Activated CD4-positive, alpha-beta T cell treated with anti-CD3 and anti-CD28 coated beads, Interleukin-2, amount 10 ng/mL, durations not matched to agents 7 days and 5 days (primary cell): ENCODE measurements around the gene PRKAG2. TPM values are rescaled to one million over a fixed set of nuclear protein-coding genes. Genes with fewer than 3 reads are reported as not detected.

Experiments used
- CTCF ChIA-PET: fragments of 350-600 bp; sonication (Branson Sonifier 250); formaldehyde crosslinking; loops from one replicate; lab custom pipeline; 2021; ENCODE audit warnings: antibody characterized with exemption; lab: Charles Lee
- POLR2A ChIA-PET: fragments of 350-600 bp; sonication (Branson Sonifier 250); formaldehyde crosslinking; loops from one replicate; lab custom pipeline; 2021; ENCODE audit warnings: antibody characterized with exemption; lab: Charles Lee
- DNase-seq: peaks from one replicate; pipeline ENCODE4 v3.0.0-alpha.2; 2020
- H3K27ac Mint-ChIP-seq: one replicate; pipeline ENCODE4 v1.8.0; 2021; ENCODE audit warnings: mild to moderate bottlenecking, moderate library complexity, mixed read lengths
- H3K27me3 Mint-ChIP-seq: one replicate; pipeline ENCODE4 v1.8.0; 2021; ENCODE audit warnings: mixed read lengths
- H3K36me3 Mint-ChIP-seq: one replicate; pipeline ENCODE4 v1.8.0; 2021; ENCODE audit warnings: low read depth, mixed read lengths
- H3K4me1 Mint-ChIP-seq: one replicate; pipeline ENCODE4 v1.8.0; 2021; ENCODE audit warnings: mixed read lengths
- H3K4me3 Mint-ChIP-seq: one replicate; pipeline ENCODE4 v1.8.0; 2021; ENCODE audit warnings: mild to moderate bottlenecking, moderate library complexity, mixed read lengths
- H3K9me3 Mint-ChIP-seq: one replicate; pipeline ENCODE4 v1.8.0; 2021; ENCODE audit warnings: mixed read lengths
- total RNA-seq, 2 experiments: library from RNA; stranded (reverse); gene quantifications; one replicate each; pipeline ENCODE4 v1.2.3, GENCODE V29; 2021

PRKAG2 gene
- total RNA-seq, 2 experiments from 2014 or later = 27.5 to 32.3 TPM

- no peaks in the 10 kb centered on the region for H3K27me3 Mint-ChIP-seq
- CTCF ChIA-PET = interaction anchor here (1.1 to 1.6 kb wide), 3 partner anchors 7 to 35 kb away, joined by 3 to 5 read pairs (median 4); no protein-coding TSS in a partner anchor
- no peaks in the 10 kb centered on the region for H3K4me1 Mint-ChIP-seq
- H3K27ac Mint-ChIP-seq = no peak overlapping the region
- no peak overlapping the region for H3K4me3 Mint-ChIP-seq
- DNase-seq = no peak
- POLR2A ChIA-PET = no interaction called here
- H3K9me3 Mint-ChIP-seq = no peaks in the 10 kb centered on the region
- H3K36me3 Mint-ChIP-seq = no peaks in the 10 kb centered on the region
These were observed 58.0 kb downstream of the PRKAG2 start for GRCh38 chr7:151818674-151819519.

GRCh38 chr7:151817981-151818673 is 58.8 kb downstream of the PRKAG2 start:
- DNase-seq = no peak
- no peak overlapping the region for H3K4me3 Mint-ChIP-seq
- no peaks in the 10 kb centered on the region for H3K27me3 Mint-ChIP-seq
- H3K36me3 Mint-ChIP-seq = no peaks in the 10 kb centered on the region
- CTCF ChIA-PET = interaction anchor here (1.1 to 1.6 kb wide), 2 partner anchors 11 to 34 kb away, joined by 3 to 4 read pairs; no protein-coding TSS in a partner anchor
- no peaks in the 10 kb centered on the region for H3K9me3 Mint-ChIP-seq
- no peaks in the 10 kb centered on the region for H3K4me1 Mint-ChIP-seq
- no peak overlapping the region for H3K27ac Mint-ChIP-seq
- POLR2A ChIA-PET = no interaction called here

GRCh38 chr7:151817315-151817690 is 59.6 kb downstream of the PRKAG2 start:
- POLR2A ChIA-PET = no interaction called here
- CTCF ChIA-PET = interaction anchor here (0.6 kb wide), 1 partner anchor 434 kb away, joined by 3 read pairs; no protein-coding TSS in a partner anchor
- H3K9me3 Mint-ChIP-seq = no peaks in the 10 kb centered on the region
- H3K4me3 Mint-ChIP-seq = no peak overlapping the region
- no peaks in the 10 kb centered on the region for H3K36me3 Mint-ChIP-seq
- H3K27ac Mint-ChIP-seq = no peak overlapping the region
- H3K27me3 Mint-ChIP-seq = no peaks in the 10 kb centered on the region
- no peak for DNase-seq
- H3K4me1 Mint-ChIP-seq = no peaks in the 10 kb centered on the region

GRCh38 chr7:151816562-151817314 is 60.2 kb downstream of the PRKAG2 start:
- ChIA-PET POLR2A (no interaction called here), CTCF (interaction anchor here (0.6 kb wide), 1 partner anchor 433 kb away, joined by 3 read pairs; no protein-coding TSS in a partner anchor)
- no peak overlapping the region for H3K4me3 Mint-ChIP-seq
- no peaks in the 10 kb centered on the region for H3K9me3 Mint-ChIP-seq
- no peaks in the 10 kb centered on the region for H3K27me3 Mint-ChIP-seq
- no peaks in the 10 kb centered on the region for H3K36me3 Mint-ChIP-seq
- no peak for DNase-seq
- H3K27ac Mint-ChIP-seq = no peak overlapping the region
- H3K4me1 Mint-ChIP-seq = no peaks in the 10 kb centered on the region

- H3K27ac Mint-ChIP-seq = no peak overlapping the region
- no peak for DNase-seq
- H3K9me3 Mint-ChIP-seq = no peaks in the 10 kb centered on the region
- H3K36me3 Mint-ChIP-seq = no peaks in the 10 kb centered on the region
- H3K27me3 Mint-ChIP-seq = no peaks in the 10 kb centered on the region
- H3K4me3 Mint-ChIP-seq = no peak overlapping the region
- H3K4me1 Mint-ChIP-seq = no peaks in the 10 kb centered on the region
- CTCF ChIA-PET = no interaction called here
- POLR2A ChIA-PET = no interaction called here
These were observed 61.5 kb downstream of the PRKAG2 start for GRCh38 chr7:151815419-151815818.

GRCh38 chr7:151814400-151815009 is 62.4 kb downstream of the PRKAG2 start:
- H3K4me1 Mint-ChIP-seq = no peaks in the 10 kb centered on the region
- H3K4me3 Mint-ChIP-seq = no peak overlapping the region
- H3K36me3 Mint-ChIP-seq = no peaks in the 10 kb centered on the region
- CTCF ChIA-PET = interaction anchor here (1.3 kb wide), 1 partner anchor 18 kb away, joined by 4 read pairs; no protein-coding TSS in a partner anchor
- H3K27me3 Mint-ChIP-seq = no peaks in the 10 kb centered on the region
- no peak overlapping the region for H3K27ac Mint-ChIP-seq
- no peak for DNase-seq
- POLR2A ChIA-PET = no interaction called here
- H3K9me3 Mint-ChIP-seq = no peaks in the 10 kb centered on the region

- Mint-ChIP-seq H3K36me3 (no peaks in the 10 kb centered on the region), H3K4me1 (no peaks in the 10 kb centered on the region), H3K27me3 (no peaks in the 10 kb centered on the region), H3K9me3 (no peaks in the 10 kb centered on the region), H3K27ac (no peak overlapping the region), H3K4me3 (no peak overlapping the region)
- POLR2A ChIA-PET = no interaction called here
- no peak for DNase-seq
- CTCF ChIA-PET = interaction anchor here (0.6 to 1.3 kb wide), 5 partner anchors 13 to 323 kb away, joined by 3 to 4 read pairs (median 4); no protein-coding TSS in a partner anchor
These were observed 62.9 kb downstream of the PRKAG2 start for GRCh38 chr7:151813997-151814396.

- CTCF ChIA-PET = interaction anchor here (0.6 to 1.3 kb wide), 5 partner anchors 13 to 323 kb away, joined by 3 to 4 read pairs (median 4); no protein-coding TSS in a partner anchor
- Mint-ChIP-seq H3K9me3 (no peaks in the 10 kb centered on the region), H3K4me3 (no peak overlapping the region), H3K36me3 (no peaks in the 10 kb centered on the region), H3K4me1 (no peaks in the 10 kb centered on the region), H3K27ac (no peak overlapping the region), H3K27me3 (no peaks in the 10 kb centered on the region)
- no peak for DNase-seq
- POLR2A ChIA-PET = no interaction called here
These were observed 63.5 kb downstream of the PRKAG2 start for GRCh38 chr7:151813445-151813844.

- H3K36me3 Mint-ChIP-seq = no peaks in the 10 kb centered on the region
- CTCF ChIA-PET = interaction anchor here (0.7 to 1.3 kb wide), 2 partner anchors 16 to 383 kb away, joined by 3 to 4 read pairs; no protein-coding TSS in a partner anchor
- H3K27me3 Mint-ChIP-seq = no peaks in the 10 kb centered on the region
- no peak overlapping the region for H3K27ac Mint-ChIP-seq
- POLR2A ChIA-PET = no interaction called here
- no peak overlapping the region for H3K4me3 Mint-ChIP-seq
- no peak for DNase-seq
- no peaks in the 10 kb centered on the region for H3K9me3 Mint-ChIP-seq
- no peaks in the 10 kb centered on the region for H3K4me1 Mint-ChIP-seq
These were observed 63.9 kb downstream of the PRKAG2 start for GRCh38 chr7:151812967-151813366.

GRCh38 chr7:151810441-151811232 is 66.3 kb downstream of the PRKAG2 start:
- CTCF ChIA-PET = interaction anchor here (1.7 kb wide), 1 partner anchor 28 kb away, joined by 3 read pairs; no protein-coding TSS in a partner anchor
- POLR2A ChIA-PET = no interaction called here

GRCh38 chr7:151809864-151810170 is 67.1 kb downstream of the PRKAG2 start:
- Mint-ChIP-seq H3K9me3 (no peaks in the 10 kb centered on the region), H3K27ac (no peak overlapping the region), H3K27me3 (no peaks in the 10 kb centered on the region), H3K4me3 (no peak overlapping the region), H3K4me1 (no peaks in the 10 kb centered on the region), H3K36me3 (no peaks in the 10 kb centered on the region)
- DNase-seq = no peak
- ChIA-PET CTCF (interaction anchor here (1.7 kb wide), 1 partner anchor 29 kb away, joined by 3 read pairs; no protein-coding TSS in a partner anchor), POLR2A (interaction anchor here (0.6 kb wide), 1 partner anchor 361 kb away, joined by 3 read pairs; no protein-coding TSS in a partner anchor)

More at GRCh38 chr7:151810441-151811232, 66.3 kb downstream of the PRKAG2 start:
- no peak for DNase-seq
- Mint-ChIP-seq H3K36me3 (no peaks in the 10 kb centered on the region), H3K4me3 (no peak overlapping the region), H3K27ac (no peak overlapping the region), H3K4me1 (no peaks in the 10 kb centered on the region), H3K9me3 (no peaks in the 10 kb centered on the region), H3K27me3 (no peaks in the 10 kb centered on the region)
